Naive thymus-derived CD4-positive, alpha-beta T cell (primary cell): ENCODE measurements around the gene RGS17. TPM values are rescaled to one million over a fixed set of nuclear protein-coding genes. Genes with fewer than 3 reads are reported as not detected.

Source experiments
- ATAC-seq: fragments of 150-1000 bp; cut with Tn5 transposase; 2 replicates; pipeline ENCODE4 v1.10.0; 2021; ENCODE audit warnings: mild to moderate bottlenecking, moderate library complexity
- CTCF ChIA-PET: fragments of 350-600 bp; sonication (Branson Sonifier 250); formaldehyde crosslinking; loops from one replicate; lab custom pipeline; 2021; ENCODE audit warnings: antibody characterized with exemption; lab: Charles Lee
- POLR2A ChIA-PET: fragments of 350-600 bp; sonication (Branson Sonifier 250); formaldehyde crosslinking; loops from one replicate; lab custom pipeline; 2021; ENCODE audit warnings: antibody characterized with exemption, inconsistent platforms; lab: Charles Lee
- DNase-seq, 9 donors: peaks; one replicate each; pipeline versions ENCODE4 v3.0.0 to v3.0.0-alpha.2; 2020 to 2022; ENCODE audit warnings: mixed read lengths in 1 of 9
- H3K27ac ChIP-seq: one replicate; pipeline ENCODE4 v1.7.0; 2013; ENCODE audit warnings: mild to moderate bottlenecking, low read depth, low read length, moderate library complexity
- H3K27me3 ChIP-seq, 2 donors: one replicate each; pipeline ENCODE4 v1.7.0; 2013; ENCODE audit warnings: low read length in 2 of 2, mild to moderate bottlenecking in 2 of 2, moderate library complexity in 2 of 2; ENCODE audit not compliant: control insufficient read depth in 2 of 2, insufficient read depth in 2 of 2
- H3K36me3 ChIP-seq, 3 experiments: 1 replicate in 2 of 3; 2 replicates in 1 of 3; pipeline ENCODE4 v1.7.0; 2013; ENCODE audit warnings: low read length in 3 of 3, mild to moderate bottlenecking in 3 of 3, moderate library complexity in 1 of 3; ENCODE audit not compliant: insufficient read depth in 3 of 3, control insufficient read depth in 2 of 3
- H3K4me1 ChIP-seq, 2 donors: one replicate each; pipeline ENCODE4 v1.7.0; 2013; ENCODE audit warnings: low read length in 2 of 2, mild to moderate bottlenecking in 2 of 2, moderate library complexity in 1 of 2; ENCODE audit not compliant: control insufficient read depth in 2 of 2, insufficient read depth in 2 of 2
- H3K4me3 ChIP-seq: 2 replicates; pipeline ENCODE4 v1.7.0; 2013; ENCODE audit warnings: mild to moderate bottlenecking, low read length
- H3K9me3 ChIP-seq, 3 experiments: 1 replicate in 2 of 3; 2 replicates in 1 of 3; pipeline ENCODE4 v1.7.0; 2013; ENCODE audit warnings: low read length in 3 of 3; ENCODE audit not compliant: control insufficient read depth in 2 of 3
- H3K27ac Mint-ChIP-seq, 9 donors: one replicate each; pipeline ENCODE4 v1.8.0; 2020 to 2022; ENCODE audit warnings: mixed read lengths in 9 of 9, mild to moderate bottlenecking in 8 of 9, moderate library complexity in 5 of 9, inconsistent platforms in 2 of 9
- H3K27me3 Mint-ChIP-seq, 5 donors: one replicate each; pipeline ENCODE4 v1.8.0; 2021 to 2022; ENCODE audit warnings: mixed read lengths in 5 of 5, mild to moderate bottlenecking in 1 of 5
- H3K36me3 Mint-ChIP-seq, 5 donors: one replicate each; pipeline ENCODE4 v1.8.0; 2020 to 2022; ENCODE audit warnings: mixed read lengths in 5 of 5, mild to moderate bottlenecking in 3 of 5, inconsistent platforms in 1 of 5
- H3K4me1 Mint-ChIP-seq, 7 donors: one replicate each; pipeline ENCODE4 v1.8.0; 2020 to 2022; ENCODE audit warnings: mixed read lengths in 7 of 7, mild to moderate bottlenecking in 3 of 7, inconsistent platforms in 1 of 7
- H3K4me3 Mint-ChIP-seq, 10 donors: one replicate each; pipeline ENCODE4 v1.8.0; 2020 to 2022; ENCODE audit warnings: mild to moderate bottlenecking in 10 of 10, mixed read lengths in 10 of 10, moderate library complexity in 6 of 10, inconsistent platforms in 2 of 10
- H3K9me3 Mint-ChIP-seq, 11 donors: one replicate each; pipeline ENCODE4 v1.8.0; 2020 to 2022; ENCODE audit warnings: mixed read lengths in 11 of 11, mild to moderate bottlenecking in 4 of 11, inconsistent platforms in 1 of 11, moderate library complexity in 1 of 11
- intact Hi-C, 2 donors: fragments of 100-400 bp; cut with micrococcal nuclease; formaldehyde crosslinking; loops; one replicate each; pipeline ENCODE4 v1.15.1; 2023
- polyA plus RNA-seq, 2 donors: library from polyadenylated mRNA; unstranded; fragments of 300-500 nt; fragmentation: Illumina TruSeq; gene quantifications; one replicate each; pipeline ENCODE4 v1.2.3, GENCODE V29; 2021
- total RNA-seq, 6 experiments: library from RNA in 5 of 6; stranded (reverse) in 5 of 6; gene quantifications; 1 replicate in 5 of 6; 2 replicates in 1 of 6; pipeline ENCODE4 v1.2.3 and lab custom pipeline; 2021 to 2026

Gene RGS17
- total and polyA plus RNA-seq, 7 experiments from 2014 or later, result 0.39 TPM; not detected in 6

DNA sequence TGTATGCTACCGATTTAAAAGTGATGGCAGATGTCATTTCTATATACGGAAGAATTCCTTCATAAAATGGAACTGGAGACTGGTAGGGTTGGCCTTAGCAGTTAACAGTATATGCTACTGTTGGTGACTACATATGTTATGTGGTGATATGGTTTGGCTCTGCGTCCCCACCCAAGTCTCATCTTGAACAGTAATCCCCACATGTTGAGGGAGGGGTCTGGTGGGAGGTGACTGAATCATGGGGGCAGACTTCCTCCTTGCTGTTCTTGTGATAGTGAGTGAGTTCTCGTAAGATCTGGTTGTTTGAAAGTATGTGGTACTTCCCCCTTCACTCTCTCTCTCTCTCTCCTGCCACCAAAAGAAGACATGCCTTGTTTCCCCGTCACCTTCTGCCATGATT is 29.6 kb downstream of the RGS17 start:
- POLR2A ChIA-PET, result no interaction called here
- intact Hi-C loops, result no loop called here
- H3K9me3 Mint-ChIP-seq, result no peaks in the 10 kb centered on the region

DNA sequence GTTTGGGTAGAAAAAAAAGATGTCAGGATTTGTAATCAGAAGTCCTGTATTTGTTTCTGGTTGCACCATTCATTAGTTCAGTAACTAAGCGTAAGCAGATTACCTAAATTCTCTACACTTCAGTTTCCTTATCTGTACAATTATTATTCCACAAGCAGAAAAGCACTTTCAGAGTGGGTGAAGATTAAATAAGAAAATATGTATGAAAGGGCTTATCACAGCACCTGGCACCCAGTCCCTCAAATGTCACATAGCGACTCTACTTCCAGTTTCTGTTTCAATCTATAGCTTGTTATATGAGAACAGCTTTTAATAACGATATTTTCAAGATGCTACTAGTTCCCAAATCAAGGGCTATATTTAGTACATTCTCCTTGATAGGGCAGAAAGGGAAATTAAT is 31.4 kb downstream of the RGS17 start:
- H3K9me3 ChIP-seq, result no peaks in the 10 kb centered on the region
- H3K9me3 Mint-ChIP-seq, result no peaks in the 10 kb centered on the region
- no peaks in the 10 kb centered on the region for H3K27me3 ChIP-seq
- no peak overlapping the region for H3K4me3 Mint-ChIP-seq
- DNase-seq (no peak), ATAC-seq (no peak)
- ChIA-PET CTCF (no interaction called here), POLR2A (no interaction called here)
- no peaks in the 10 kb centered on the region for H3K4me1 ChIP-seq
- H3K36me3 ChIP-seq, result no peaks in the 10 kb centered on the region
- H3K27ac ChIP-seq, result no peak overlapping the region
- no peaks in the 10 kb centered on the region for H3K36me3 Mint-ChIP-seq
- intact Hi-C loops, result no loop called here
- H3K4me3 ChIP-seq, result no peak overlapping the region
- H3K27me3 Mint-ChIP-seq, result peaks cover 0 to 14% (median 11%) of the 10 kb centered on the region in 5 donors
- H3K4me1 Mint-ChIP-seq, result no peaks in the 10 kb centered on the region
- no peak overlapping the region for H3K27ac Mint-ChIP-seq

More for the DNA sequence above, 29.6 kb downstream of the RGS17 start:
- Histone ChIP-seq H3K27me3 (no peaks in the 10 kb centered on the region), H3K4me1 (no peaks in the 10 kb centered on the region), H3K9me3 (no peaks in the 10 kb centered on the region), H3K4me3 (no peak overlapping the region), H3K27ac (no peak overlapping the region), H3K36me3 (no peaks in the 10 kb centered on the region)
- CTCF ChIA-PET, result no interaction called here
- Mint-ChIP-seq H3K27ac (no peak overlapping the region), H3K4me3 (no peak overlapping the region), H3K36me3 (no peaks in the 10 kb centered on the region), H3K27me3 (peaks cover 0 to 23% (median 16%) of the 10 kb centered on the region in 5 donors), H3K4me1 (no peaks in the 10 kb centered on the region)
- no peak for ATAC-seq
- no peak for DNase-seq

DNA sequence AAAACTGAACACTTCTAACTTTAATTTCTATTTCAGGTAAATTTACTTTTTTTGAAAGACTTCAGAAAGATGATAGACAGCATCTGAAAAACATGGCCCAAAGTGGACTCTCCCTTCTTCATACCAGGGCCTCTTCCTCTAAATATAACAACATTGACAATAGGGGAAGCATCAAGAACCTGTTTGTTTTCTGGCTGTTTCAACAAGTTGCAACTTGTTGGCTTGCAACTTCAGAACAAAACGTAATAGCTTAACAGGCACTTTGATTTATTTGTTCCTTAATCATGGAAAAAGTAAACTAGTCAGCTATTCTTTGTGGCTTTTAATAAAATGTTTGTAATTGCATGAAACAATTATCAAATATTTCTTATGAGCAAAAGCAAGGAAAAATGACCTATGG is 34.3 kb downstream of the RGS17 start:
- Mint-ChIP-seq H3K9me3 (no peaks in the 10 kb centered on the region), H3K4me1 (no peaks in the 10 kb centered on the region), H3K27ac (no peak overlapping the region), H3K36me3 (no peaks in the 10 kb centered on the region), H3K27me3 (peaks cover 0 to 16% (median 12%) of the 10 kb centered on the region in 5 donors), H3K4me3 (no peak overlapping the region)
- H3K4me1 ChIP-seq, result no peaks in the 10 kb centered on the region
- ChIA-PET CTCF (no interaction called here), POLR2A (no interaction called here)
- no peak overlapping the region for H3K27ac ChIP-seq
- H3K36me3 ChIP-seq, result no peaks in the 10 kb centered on the region
- H3K4me3 ChIP-seq, result no peak overlapping the region
- ATAC-seq (no peak), DNase-seq (no peak)
- no peaks in the 10 kb centered on the region for H3K27me3 ChIP-seq
- intact Hi-C loops, result no loop called here
- H3K9me3 ChIP-seq, result no peaks in the 10 kb centered on the region

DNA sequence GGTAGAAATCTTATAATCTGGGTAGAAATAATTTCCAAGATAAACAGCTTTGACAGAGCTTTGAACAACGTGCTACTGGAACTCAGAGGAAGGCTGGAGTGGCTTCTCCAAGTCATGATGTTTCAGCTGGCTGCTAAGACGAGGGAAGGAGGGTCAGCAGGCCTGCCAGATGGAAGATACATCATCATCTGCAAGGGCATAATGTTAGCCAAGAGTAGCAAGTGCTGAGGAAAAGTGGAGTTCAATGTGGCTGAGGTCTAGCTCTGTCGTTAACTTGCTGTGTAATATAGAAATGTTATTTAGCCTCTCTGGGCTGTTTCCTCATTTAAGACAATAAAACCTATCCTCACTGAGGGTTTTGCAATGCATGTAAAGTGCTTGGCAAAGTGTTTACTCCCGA is 35.1 kb downstream of the RGS17 start:
- peaks cover 0 to 16% (median 12%) of the 10 kb centered on the region in 5 donors for H3K27me3 Mint-ChIP-seq
- H3K27ac ChIP-seq, result no peak overlapping the region
- H3K27ac Mint-ChIP-seq, result no peak overlapping the region
- H3K36me3 ChIP-seq, result no peaks in the 10 kb centered on the region
- POLR2A ChIA-PET, result no interaction called here
- H3K4me3 ChIP-seq, result no peak overlapping the region
- H3K36me3 Mint-ChIP-seq, result no peaks in the 10 kb centered on the region
- H3K9me3 ChIP-seq, result no peaks in the 10 kb centered on the region
- no peak overlapping the region for H3K4me3 Mint-ChIP-seq
- H3K4me1 Mint-ChIP-seq, result no peaks in the 10 kb centered on the region
- intact Hi-C loops, result no loop called here
- H3K4me1 ChIP-seq, result no peaks in the 10 kb centered on the region
- no peak for DNase-seq
- no peaks in the 10 kb centered on the region for H3K27me3 ChIP-seq
- CTCF ChIA-PET, result no interaction called here
- ATAC-seq, result no peak
- H3K9me3 Mint-ChIP-seq, result no peaks in the 10 kb centered on the region

DNA sequence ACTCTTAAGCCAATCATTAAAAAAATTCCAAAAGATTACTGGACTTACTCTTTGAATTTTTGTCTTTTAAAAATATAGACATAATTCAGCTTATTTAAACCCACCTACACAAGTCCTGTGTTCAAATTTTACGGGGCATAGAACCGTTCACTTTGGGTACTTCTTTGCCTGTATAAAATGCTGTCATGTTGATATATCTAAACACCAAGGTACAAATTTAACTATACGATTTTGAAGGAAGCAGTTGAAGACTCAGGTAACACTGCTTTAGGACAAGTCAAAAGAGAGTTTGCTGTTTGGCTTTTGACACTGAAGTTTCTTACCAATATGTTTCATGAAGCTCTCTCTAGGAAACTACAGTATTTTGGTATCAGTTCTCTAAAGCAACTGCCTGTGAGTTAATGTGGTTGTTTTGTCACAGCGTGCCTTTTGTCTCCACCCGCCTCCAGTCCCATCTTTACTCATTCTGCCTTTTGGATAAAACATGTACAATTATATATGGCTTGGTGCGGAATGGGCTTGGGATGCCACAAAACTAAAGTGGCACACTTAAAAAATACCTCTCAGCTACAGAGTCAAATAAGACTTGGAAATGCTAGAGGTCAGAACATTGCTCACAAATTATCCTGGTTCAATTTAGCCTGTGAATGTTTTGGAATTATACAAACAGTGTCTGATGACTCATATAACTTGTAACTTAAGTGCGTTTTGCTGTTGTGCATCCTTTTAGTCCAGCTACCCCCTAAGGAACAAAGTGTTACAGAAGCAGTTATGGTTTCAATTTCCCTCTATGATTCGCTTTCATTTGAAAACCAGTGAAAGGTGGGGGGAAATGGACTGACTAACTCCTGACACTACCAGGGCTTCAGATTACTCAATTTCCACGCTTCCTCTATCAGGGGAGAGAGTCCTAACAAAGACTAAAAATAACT is 38.7 kb downstream of the RGS17 start:
- H3K9me3 Mint-ChIP-seq, result no peaks in the 10 kb centered on the region
- Histone ChIP-seq H3K27ac (no peak overlapping the region), H3K9me3 (no peaks in the 10 kb centered on the region), H3K27me3 (no peaks in the 10 kb centered on the region), H3K36me3 (no peaks in the 10 kb centered on the region), H3K4me1 (no peaks in the 10 kb centered on the region), H3K4me3 (no peak overlapping the region)
- H3K4me1 Mint-ChIP-seq, result no peaks in the 10 kb centered on the region
- no peak overlapping the region for H3K4me3 Mint-ChIP-seq
- POLR2A ChIA-PET, result no interaction called here
- CTCF ChIA-PET, result interaction anchor here (0.5 kb wide), 1 partner anchor 233 kb away, joined by 3 read pairs; no protein-coding TSS in a partner anchor
- intact Hi-C loops, result no loop called here
- no peak overlapping the region for H3K27ac Mint-ChIP-seq
- ATAC-seq (peak; percentile 57), DNase-seq (no peak)
- peaks cover 0 to 5% (median under 1%) of the 10 kb centered on the region in 5 donors for H3K27me3 Mint-ChIP-seq
- H3K36me3 Mint-ChIP-seq, result no peaks in the 10 kb centered on the region

DNA sequence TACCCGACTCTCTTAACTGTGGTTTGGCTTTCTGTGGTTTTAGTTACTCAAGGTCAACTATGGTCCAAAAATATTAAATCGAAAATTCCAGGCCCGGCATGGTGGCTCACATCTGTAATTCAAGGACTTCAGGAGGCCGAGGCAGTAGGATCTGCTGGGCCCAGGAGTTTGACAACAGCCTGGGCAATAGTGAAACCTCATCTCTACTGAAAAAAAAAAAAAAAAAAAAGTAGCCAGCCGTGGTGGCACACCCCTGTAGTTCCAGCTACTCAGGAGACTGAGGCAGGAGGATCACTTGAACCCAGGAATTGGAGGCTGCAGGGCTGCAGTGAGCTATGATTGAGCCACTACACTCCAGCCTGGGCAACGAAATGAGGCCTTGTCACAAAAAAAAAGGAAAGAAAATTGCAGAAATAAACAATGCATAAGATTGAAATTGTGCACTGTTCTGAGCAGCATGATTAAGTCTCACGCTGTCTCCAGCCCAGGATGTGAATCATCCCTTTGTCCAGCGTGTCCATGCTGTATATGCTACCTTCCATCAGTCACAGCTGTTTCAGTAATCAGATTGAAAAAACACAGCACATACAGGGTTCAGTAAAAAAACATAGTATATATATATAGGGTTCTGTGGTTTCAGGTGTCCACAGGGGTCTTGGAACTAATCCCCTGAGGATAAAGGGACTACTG is 40.7 kb downstream of the RGS17 start:
- H3K27ac Mint-ChIP-seq, result no peak overlapping the region
- DNase-seq, result no peak

More for the DNA sequence above, 40.7 kb downstream of the RGS17 start:
- no peaks in the 10 kb centered on the region for H3K4me1 Mint-ChIP-seq
- intact Hi-C loops, result no loop called here
- Histone ChIP-seq H3K4me1 (no peaks in the 10 kb centered on the region), H3K27ac (no peak overlapping the region), H3K27me3 (no peaks in the 10 kb centered on the region), H3K36me3 (no peaks in the 10 kb centered on the region), H3K9me3 (no peaks in the 10 kb centered on the region), H3K4me3 (no peak overlapping the region)
- CTCF ChIA-PET, result no interaction called here
- H3K27me3 Mint-ChIP-seq, result peaks cover 0 to 8% (median 0%) of the 10 kb centered on the region in 5 donors
- no peak overlapping the region for H3K4me3 Mint-ChIP-seq
- H3K9me3 Mint-ChIP-seq, result no peaks in the 10 kb centered on the region
- POLR2A ChIA-PET, result no interaction called here
- no peaks in the 10 kb centered on the region for H3K36me3 Mint-ChIP-seq
- ATAC-seq, result peak; percentile 41
